CD4-positive, alpha-beta T cell treated with Interleukin-2 at 100 ng/mL for 4 hours (primary cell): ENCODE measurements around the gene CAMK1D.
"Not testable (repeated sequence)": the region's sequence is repeated elsewhere in the genome, so short reads cannot be mapped to it uniquely, and the experiment has no call there.

Source experiments
- DNase-seq: peaks from one replicate; pipeline ENCODE4 v3.0.0-alpha.2; 2020; ENCODE audit warnings: low spot score

Gene CAMK1D

GRCh38 chr10:12702215-12702770 lies 352.9 kb downstream of the CAMK1D start:
- DNase-seq = no peak

- DNase-seq = no peak
Measured at GRCh38 chr10:12703126-12703525, 353.8 kb downstream of the CAMK1D start.

GRCh38 chr10:12703813-12704212 lies 354.5 kb downstream of the CAMK1D start:
- DNase-seq = no peak

- no peak for DNase-seq
Measured at GRCh38 chr10:12704488-12704887, 355.1 kb downstream of the CAMK1D start.

GRCh38 chr10:12705943-12706342 lies 356.6 kb downstream of the CAMK1D start:
- no peak for DNase-seq

- DNase-seq = no peak
Measured at GRCh38 chr10:12707461-12708185, 358.3 kb downstream of the CAMK1D start.

- no peak for DNase-seq
Measured at GRCh38 chr10:12709000-12709401, 359.7 kb downstream of the CAMK1D start.

- no peak for DNase-seq
Measured at GRCh38 chr10:12709521-12709963, 360.2 kb downstream of the CAMK1D start.

- no peak for DNase-seq
Measured at GRCh38 chr10:12710157-12710556, 360.8 kb downstream of the CAMK1D start.

GRCh38 chr10:12710594-12711349 lies 361.4 kb downstream of the CAMK1D start:
- peak; percentile 77 for DNase-seq

GRCh38 chr10:12711350-12711708 lies 362.0 kb downstream of the CAMK1D start:
- DNase-seq = no peak

GRCh38 chr10:12712293-12712983 lies 363.1 kb downstream of the CAMK1D start:
- no peak for DNase-seq

- DNase-seq = not testable (repeated sequence)
Measured at GRCh38 chr10:12712984-12713316, 363.6 kb downstream of the CAMK1D start.

- no peak for DNase-seq
Measured at GRCh38 chr10:12716042-12716441, 366.7 kb downstream of the CAMK1D start.

GRCh38 chr10:12717981-12718707 lies 368.8 kb downstream of the CAMK1D start:
- DNase-seq = no peak

- no peak for DNase-seq
Measured at GRCh38 chr10:12719365-12719764, 370.0 kb downstream of the CAMK1D start.

GRCh38 chr10:12720217-12720981 lies 371.1 kb downstream of the CAMK1D start:
- DNase-seq = no peak

GRCh38 chr10:12721334-12721733 lies 372.0 kb downstream of the CAMK1D start:
- DNase-seq = no peak

GRCh38 chr10:12723220-12723619 lies 373.9 kb downstream of the CAMK1D start:
- no peak for DNase-seq

- DNase-seq = no peak
Measured at GRCh38 chr10:12724807-12725579, 375.6 kb downstream of the CAMK1D start.

- DNase-seq = not testable (repeated sequence)
Measured at GRCh38 chr10:12725580-12725888, 376.2 kb downstream of the CAMK1D start.
